ENCODE measurements around the gene FBXO24. TPM values are rescaled to one million over a fixed set of nuclear protein-coding genes. Genes with fewer than 3 reads are reported as not detected.

FBXO24 gene
- total and polyA plus RNA-seq, 2 of the 8 experiments (the other 6 are each of a cell fraction or from before 2014, with no cell fraction given): 0.35 to 0.57 TPM

GRCh38 chr7:100575746-100576383 is 10.3 kb upstream of the FBXO24 start:
- no peak overlapping the region for H3K56ac ChIP-seq (replicated peaks; ENCODE audit: insufficient read length, low read depth, low read length)
- peaks cover 0 to 4% (median 0%) of the 10 kb centered on the region in 4 experiments; a peak in 1 of 7 replicates for H3K27me3 ChIP-seq (replicated peaks in 1 of 4; ENCODE audit: control insufficient read depth in 3 of 4, extremely low read depth in 1 of 4, insufficient read depth in 3 of 4, low read length in 3 of 4)
- H3K36me3 ChIP-seq (ENCODE audit: control insufficient read depth in 2 of 4, insufficient read depth in 4 of 4, low read length in 3 of 4): peaks cover 4 to 28% (median 25%) of the 10 kb centered on the region in 4 experiments; a peak in 6 of 8 replicates
- H3K27ac ChIP-seq (ENCODE audit: low read depth, low read length): no peak overlapping the region
- H3K18ac ChIP-seq (ENCODE audit: extremely low read depth, low read length): no peak overlapping the region
- no peak overlapping the region for H2BK15ac ChIP-seq (ENCODE audit: low read length)
- H2AFZ ChIP-seq (ENCODE audit: low read length): no peak overlapping the region
- H4K91ac ChIP-seq (replicated peaks; ENCODE audit: insufficient read length, low read length): no peak overlapping the region
- POLR2A ChIA-PET (ENCODE audit: partially characterized antibody): interaction anchor here (1.0 to 2.6 kb wide), 3 partner anchors 9 to 101 kb away, joined by 3 to 10 read pairs (median 6); partner anchors contain the start of genes FBXO24 and LRCH4
- no peak overlapping the region for H3K4me3 ChIP-seq (ENCODE audit: extremely low read depth in 1 of 4, insufficient read depth in 2 of 4, low read depth in 3 of 4, low read length in 4 of 4)
- peaks cover 7% of the 10 kb centered on the region for H3K79me1 ChIP-seq (ENCODE audit: low read depth, low read length)
- H2BK20ac ChIP-seq (ENCODE audit: low read length): no peak overlapping the region
- H2BK12ac ChIP-seq (ENCODE audit: low read depth, low read length): no peak overlapping the region
- no peak overlapping the region for H2AK5ac ChIP-seq (ENCODE audit: low read depth, low read length)
- DNase-seq (ENCODE audit: low read depth in 1 of 2, low spot score in 2 of 2): peak in 1 of 2 experiments; percentile 37
- no peak overlapping the region for H3K4ac ChIP-seq (replicated peaks; ENCODE audit: insufficient read length, low read depth, low read length)
- H3K14ac ChIP-seq (ENCODE audit: insufficient read length): no peak overlapping the region
- peaks cover 0 to 24% (median 17%) of the 10 kb centered on the region in 4 experiments; a peak in 6 of 7 replicates for H3K4me1 ChIP-seq (replicated peaks in 1 of 4; ENCODE audit: control insufficient read depth in 3 of 4, insufficient read depth in 4 of 4, low read length in 3 of 4)
- H4K5ac ChIP-seq (ENCODE audit: insufficient read length, low read depth, low read length): no peak overlapping the region
- H3K23me2 ChIP-seq (ENCODE audit: low read depth, low read length): peaks cover 7% of the 10 kb centered on the region
- peaks cover 0 to 17% of the 10 kb centered on the region in 2 experiments for H4K20me1 ChIP-seq (replicated peaks in 1 of 2; ENCODE audit: control insufficient read depth in 1 of 2, insufficient read depth in 2 of 2, low read length in 2 of 2)
- H3K9me3 ChIP-seq (ENCODE audit: insufficient read depth in 2 of 2, low read depth in 1 of 2, low read length in 1 of 2): no peaks in the 10 kb centered on the region
- no peak overlapping the region for H4K8ac ChIP-seq (ENCODE audit: extremely low read depth, insufficient read depth, low read length)
- no peak overlapping the region for H2BK120ac ChIP-seq (replicated peaks; ENCODE audit: low read depth, low read length)
- CTCF ChIA-PET (ENCODE audit: partially characterized antibody): interaction anchor here (1.3 to 3.8 kb wide), 3 partner anchors 11 to 106 kb away, joined by 5 to 16 read pairs (median 6); partner anchors contain the start of genes FBXO24 and LRCH4
- no peak overlapping the region for H3K9ac ChIP-seq (replicated peaks in 1 of 4; ENCODE audit: extremely low read depth in 1 of 4, low read depth in 3 of 4, low read length in 3 of 4)
- no peak for FAIRE-seq
- no peak overlapping the region for H2BK5ac ChIP-seq (ENCODE audit: low read depth, low read length)
- H3K4me2 ChIP-seq (ENCODE audit: insufficient read depth in 1 of 2, low read depth in 2 of 2, low read length in 2 of 2): no peak overlapping the region
- no peak overlapping the region for H3K23ac ChIP-seq (ENCODE audit: insufficient read length)
- H3K79me2 ChIP-seq (ENCODE audit: control insufficient read depth in 1 of 2, insufficient read depth in 2 of 2, low read length in 2 of 2): no peaks in the 10 kb centered on the region
- WGBS, 2 experiments (ENCODE audit: extremely low coverage in 1 of 2, insufficient coverage in 1 of 2, insufficient read length in 1 of 2, insufficient replicate concordance in 2 of 2, low coverage in 1 of 2, low lambda C conversion rate in 2 of 2, missing lambda C conversion rate in 1 of 2): 94% methylated on average over 17 of the region's 17 CpGs; no CpG with 5 or more reads in 1 of the 2 experiments
- TF ChIP-seq TEAD4 (IDR thresholded peaks at IDR 0.05; ENCODE audit: low read depth, low read length) (no peak), PHF8 (conservative IDR thresholded peaks at IDR 0.05; ENCODE audit: low read depth, low read length) (no peak), TCF12 (IDR thresholded peaks at IDR 0.05; ENCODE audit: low read depth, low read length) (no peak), EP300 (IDR thresholded peaks at IDR 0.05; ENCODE audit: borderline replicate concordance in 1 of 2, low read depth in 2 of 2, low read length in 2 of 2) (no peak), CTCF (IDR thresholded peaks at IDR 0.05; ENCODE audit: control extremely low read depth in 1 of 3, insufficient read depth in 1 of 3, low read depth in 1 of 3, low read length in 3 of 3) (no peak), CBX8 (IDR thresholded peaks at IDR 0.05; ENCODE audit: borderline replicate concordance, low read depth, low read length) (no peak), TBP (IDR thresholded peaks at IDR 0.05; ENCODE audit: low read depth, low read length) (no peak), SP1 (IDR thresholded peaks at IDR 0.05; ENCODE audit: low read depth, low read length) (no peak), HDAC2 (IDR thresholded peaks at IDR 0.05; ENCODE audit: borderline replicate concordance in 1 of 2, low read depth in 2 of 2, low read length in 2 of 2) (no peak)

All from H1 (cell line).